Measurements from ENCODE around the gene EAF1. TPM values are rescaled to one million over a fixed set of nuclear protein-coding genes. Genes with fewer than 3 reads are reported as not detected.

Gene EAF1
- polyA plus RNA-seq, 1 donor from 2014 or later = 45.4 TPM

GRCh38 chr3:15486020-15486419 is 58.6 kb downstream of the EAF1 start:
- no peak overlapping the region for H3K27ac ChIP-seq (ENCODE audit: low read length)
- no peak overlapping the region for H3K4me3 ChIP-seq (ENCODE audit: low read length)
- no peak overlapping the region for H2AFZ ChIP-seq (ENCODE audit: low read depth, low read length)
- peaks cover 4% of the 10 kb centered on the region for H3K36me3 ChIP-seq (ENCODE audit: insufficient read depth, low read length)
- H3F3A ChIP-seq (ENCODE audit: insufficient read depth, low read length, poor library complexity, severe bottlenecking) = no peaks in the 10 kb centered on the region
- no peaks in the 10 kb centered on the region for H3K27me3 ChIP-seq (ENCODE audit: insufficient read depth, low read depth, low read length)
- H3K79me2 ChIP-seq (replicated peaks; ENCODE audit: insufficient read depth, low read length) = no peaks in the 10 kb centered on the region
- H3K9me3 ChIP-seq (ENCODE audit: low read length) = no peaks in the 10 kb centered on the region
- no peak for TF ChIP-seq EP300 (conservative IDR thresholded peaks at IDR 0.05; ENCODE audit: poor library complexity, severe bottlenecking)
- TF ChIP-seq POLR2AphosphoS5 (IDR thresholded peaks at IDR 0.05) = no peak
- no peak for TF ChIP-seq TAF1 (IDR thresholded peaks at IDR 0.05; ENCODE audit: low read depth)
- no peak for TF ChIP-seq RAD21 (conservative IDR thresholded peaks at IDR 0.05)
- TF ChIP-seq EZH2 (IDR thresholded peaks at IDR 0.05; ENCODE audit: borderline replicate concordance, insufficient read depth, low read length, poor library complexity, severe bottlenecking) = no peak
- no peak for TF ChIP-seq CTCF (IDR thresholded peaks at IDR 0.05; ENCODE audit: poor library complexity, severe bottlenecking)
- TF ChIP-seq REST (IDR thresholded peaks at IDR 0.05; ENCODE audit: borderline replicate concordance) = no peak
- TF ChIP-seq SMC3 (conservative IDR thresholded peaks at IDR 0.05; ENCODE audit: poor library complexity) = no peak
- TF ChIP-seq MXI1 (conservative IDR thresholded peaks at IDR 0.05; ENCODE audit: poor library complexity, severe bottlenecking) = no peak
- no peaks in the 10 kb centered on the region for H3K9me2 ChIP-seq (ENCODE audit: insufficient read depth, low read length)
- no peak overlapping the region for H3K4me2 ChIP-seq (ENCODE audit: low read length)
- no peak overlapping the region for H3K9ac ChIP-seq (ENCODE audit: low read length)
- H4K20me1 ChIP-seq (ENCODE audit: insufficient read depth) = no peaks in the 10 kb centered on the region

- no peaks in the 10 kb centered on the region for H4K20me1 ChIP-seq (ENCODE audit: insufficient read depth)
- no peak overlapping the region for H3K9ac ChIP-seq (ENCODE audit: low read length)
- no peak overlapping the region for H3K4me2 ChIP-seq (ENCODE audit: low read length)
- H3K27me3 ChIP-seq (ENCODE audit: insufficient read depth, low read depth, low read length) = no peaks in the 10 kb centered on the region
- TF ChIP-seq REST (IDR thresholded peaks at IDR 0.05; ENCODE audit: borderline replicate concordance) (no peak), POLR2AphosphoS5 (IDR thresholded peaks at IDR 0.05) (no peak), SMC3 (conservative IDR thresholded peaks at IDR 0.05; ENCODE audit: poor library complexity) (no peak), MXI1 (conservative IDR thresholded peaks at IDR 0.05; ENCODE audit: poor library complexity, severe bottlenecking) (no peak), CTCF (IDR thresholded peaks at IDR 0.05; ENCODE audit: poor library complexity, severe bottlenecking) (no peak), RAD21 (conservative IDR thresholded peaks at IDR 0.05) (no peak), EZH2 (IDR thresholded peaks at IDR 0.05; ENCODE audit: borderline replicate concordance, insufficient read depth, low read length, poor library complexity, severe bottlenecking) (no peak), TAF1 (IDR thresholded peaks at IDR 0.05; ENCODE audit: low read depth) (no peak), EP300 (conservative IDR thresholded peaks at IDR 0.05; ENCODE audit: poor library complexity, severe bottlenecking) (no peak)
- no peak overlapping the region for H3K4me3 ChIP-seq (ENCODE audit: low read length)
- H3K9me2 ChIP-seq (ENCODE audit: insufficient read depth, low read length) = no peaks in the 10 kb centered on the region
- no peak overlapping the region for H3K27ac ChIP-seq (ENCODE audit: low read length)
- no peaks in the 10 kb centered on the region for H3F3A ChIP-seq (ENCODE audit: insufficient read depth, low read length, poor library complexity, severe bottlenecking)
- no peaks in the 10 kb centered on the region for H3K79me2 ChIP-seq (replicated peaks; ENCODE audit: insufficient read depth, low read length)
- peaks cover 4% of the 10 kb centered on the region for H3K36me3 ChIP-seq (ENCODE audit: insufficient read depth, low read length)
- no peaks in the 10 kb centered on the region for H3K9me3 ChIP-seq (ENCODE audit: low read length)
- no peak overlapping the region for H2AFZ ChIP-seq (ENCODE audit: low read depth, low read length)
Observed at GRCh38 chr3:15486979-15487378, 59.6 kb downstream of the EAF1 start.
